ENCODE results near the gene GZMM. TPM values are rescaled to one million over a fixed set of nuclear protein-coding genes. Genes with fewer than 3 reads are reported as not detected.

GZMM gene
- total RNA-seq, 1 experiment from 2014 or later: 0.66 TPM

DNA sequence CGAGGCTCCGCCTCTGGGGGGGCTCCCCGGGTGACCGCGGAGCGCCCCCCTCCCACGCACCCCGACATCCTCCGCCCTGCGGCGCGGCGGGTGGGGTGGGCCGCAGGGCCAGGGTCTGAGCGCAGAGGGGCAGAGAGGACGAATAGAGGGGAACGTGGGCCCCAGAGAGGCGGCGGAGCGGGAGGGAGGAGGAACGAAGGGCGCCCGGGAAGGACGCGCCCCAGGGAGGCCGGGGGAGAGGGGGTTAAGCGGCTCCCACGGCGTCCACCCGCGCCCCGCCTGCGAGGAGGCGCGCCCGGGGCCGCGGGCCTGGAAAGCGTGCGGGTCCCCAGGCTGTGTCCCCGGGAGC is 46.9 kb downstream of the GZMM start:
- Histone ChIP-seq H4K5ac (ENCODE audit: insufficient read length, low read depth, low read length) (no peak overlapping the region), H2BK20ac (ENCODE audit: low read depth, low read length, poor library complexity, severe bottlenecking) (no peak overlapping the region), H2BK120ac (ENCODE audit: low read depth, low read length, poor library complexity, severe bottlenecking) (no peak overlapping the region), H3T11ph (ENCODE audit: low read length) (no peak overlapping the region), H3K27ac (ENCODE audit: insufficient read length, low read depth, low read length) (no peak overlapping the region), H4K91ac (ENCODE audit: insufficient read length, low read depth, low read length) (no peak overlapping the region), H3K56ac (ENCODE audit: insufficient read length, low read depth, low read length) (no peak overlapping the region), H3K23ac (ENCODE audit: insufficient read length, low read depth, low read length) (no peak overlapping the region), H3K9ac (ENCODE audit: extremely low read depth, insufficient read length, low read length) (no peak overlapping the region), H2AFZ (ENCODE audit: low read length) (no peak overlapping the region), H3K18ac (ENCODE audit: insufficient read length, low read depth, low read length) (no peak overlapping the region), H3K4me1 (ENCODE audit: insufficient read depth, low read length) (no peaks in the 10 kb centered on the region), H3K23me2 (ENCODE audit: insufficient read length, low read depth, low read length, poor library complexity, severe bottlenecking) (no peaks in the 10 kb centered on the region), H2AK5ac (ENCODE audit: insufficient read length, low read length) (no peak overlapping the region), H3K4me2 (ENCODE audit: insufficient read depth, insufficient read length, low read length) (no peak overlapping the region), H3K79me2 (ENCODE audit: insufficient read depth, low read length) (no peaks in the 10 kb centered on the region), H4K20me1 (ENCODE audit: control insufficient read depth, insufficient read depth, insufficient read length) (peaks cover 3% of the 10 kb centered on the region), H3K4ac (ENCODE audit: low read depth, low read length) (no peak overlapping the region), H3K79me1 (ENCODE audit: insufficient read depth, low read depth, low read length, poor library complexity, severe bottlenecking) (no peaks in the 10 kb centered on the region), H2BK15ac (ENCODE audit: low read depth, low read length) (no peak overlapping the region), H3K14ac (ENCODE audit: insufficient read depth, low read length) (no peak overlapping the region), H2BK5ac (ENCODE audit: insufficient read length, low read length) (no peak overlapping the region), H3K9me3 (ENCODE audit: control insufficient read depth, low read depth, low read length) (no peaks in the 10 kb centered on the region), H4K8ac (replicated peaks; ENCODE audit: insufficient read length, low read depth, low read length) (no peak overlapping the region), H2BK12ac (ENCODE audit: insufficient read length, low read depth, low read length) (no peak overlapping the region), H3K27me3 (ENCODE audit: insufficient read depth, low read length) (peaks cover 12% of the 10 kb centered on the region; the same call in 1 of the 2 replicates)
- WGBS (ENCODE audit: extremely low coverage, insufficient read length, low lambda C conversion rate): no CpG with 5 or more reads among the region's 41 CpGs
- Mint-ChIP-seq H3K27ac (no peak overlapping the region), H3K36me3 (ENCODE audit: insufficient read depth in 1 of 3, low read depth in 3 of 3) (no peaks in the 10 kb centered on the region), H3K9me3 (no peaks in the 10 kb centered on the region), H3K4me1 (peaks cover 2 to 8% of the 10 kb centered on the region in 2 experiments; a peak in 1 of 4 replicates), H3K4me3 (no peak overlapping the region), H3K27me3 (ENCODE audit: low read depth) (peaks cover 52% of the 10 kb centered on the region)
- TF ChIP-seq, protein P1, sequence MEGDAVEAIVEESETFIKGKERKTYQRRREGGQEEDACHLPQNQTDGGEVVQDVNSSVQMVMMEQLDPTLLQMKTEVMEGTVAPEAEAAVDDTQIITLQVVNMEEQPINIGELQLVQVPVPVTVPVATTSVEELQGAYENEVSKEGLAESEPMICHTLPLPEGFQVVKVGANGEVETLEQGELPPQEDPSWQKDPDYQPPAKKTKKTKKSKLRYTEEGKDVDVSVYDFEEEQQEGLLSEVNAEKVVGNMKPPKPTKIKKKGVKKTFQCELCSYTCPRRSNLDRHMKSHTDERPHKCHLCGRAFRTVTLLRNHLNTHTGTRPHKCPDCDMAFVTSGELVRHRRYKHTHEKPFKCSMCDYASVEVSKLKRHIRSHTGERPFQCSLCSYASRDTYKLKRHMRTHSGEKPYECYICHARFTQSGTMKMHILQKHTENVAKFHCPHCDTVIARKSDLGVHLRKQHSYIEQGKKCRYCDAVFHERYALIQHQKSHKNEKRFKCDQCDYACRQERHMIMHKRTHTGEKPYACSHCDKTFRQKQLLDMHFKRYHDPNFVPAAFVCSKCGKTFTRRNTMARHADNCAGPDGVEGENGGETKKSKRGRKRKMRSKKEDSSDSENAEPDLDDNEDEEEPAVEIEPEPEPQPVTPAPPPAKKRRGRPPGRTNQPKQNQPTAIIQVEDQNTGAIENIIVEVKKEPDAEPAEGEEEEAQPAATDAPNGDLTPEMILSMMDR (conservative IDR thresholded peaks at IDR 0.05): no peak
- no peak for DNase-seq
